Measurements from ENCODE around the gene IL12A.

IL12A gene

DNA sequence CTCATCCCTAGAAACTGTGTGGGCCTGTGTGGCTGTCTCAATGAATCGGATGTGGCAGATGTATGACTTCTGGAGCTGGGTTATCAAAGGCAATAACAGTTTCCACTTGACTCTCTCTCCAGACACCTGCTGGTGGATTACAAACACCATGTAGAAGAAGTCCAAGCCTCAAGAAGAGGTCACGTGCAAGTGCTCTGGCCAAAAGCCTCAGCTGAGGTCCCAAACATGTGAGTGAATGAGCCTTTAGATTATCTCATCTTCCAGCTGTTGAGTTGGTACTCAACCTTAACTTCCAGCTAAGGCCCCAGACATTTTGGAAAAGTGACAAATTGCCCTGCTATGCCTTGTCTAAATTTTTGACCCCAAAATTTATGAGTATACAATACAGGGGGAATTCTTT is 42.7 kb upstream of the IL12A start:
- Histone ChIP-seq H3K4me3 (replicated peaks; ENCODE audit: insufficient read depth, low read length) (no peak overlapping the region), H3K27ac (replicated peaks) (no peak overlapping the region), H3K27me3 (ENCODE audit: insufficient read depth, poor library complexity, severe bottlenecking) (no peaks in the 10 kb centered on the region)
- TF ChIP-seq POLR2AphosphoS5 (IDR thresholded peaks at IDR 0.05; ENCODE audit: low read depth): no peak
- no peak for TF ChIP-seq CTCF (IDR thresholded peaks at IDR 0.05; ENCODE audit: insufficient read depth, low read length)
- TF ChIP-seq SPI1 (IDR thresholded peaks at IDR 0.05; ENCODE audit: borderline replicate concordance, low read depth): no peak
- no peak for TF ChIP-seq REST (IDR thresholded peaks at IDR 0.05; ENCODE audit: insufficient replicate concordance, low read depth)
- no peak for TF ChIP-seq GABPA (IDR thresholded peaks at IDR 0.05; ENCODE audit: low read depth)
- DNase-seq (ENCODE audit: low read depth in 1 of 2, low spot score in 1 of 2): no peak

DNA sequence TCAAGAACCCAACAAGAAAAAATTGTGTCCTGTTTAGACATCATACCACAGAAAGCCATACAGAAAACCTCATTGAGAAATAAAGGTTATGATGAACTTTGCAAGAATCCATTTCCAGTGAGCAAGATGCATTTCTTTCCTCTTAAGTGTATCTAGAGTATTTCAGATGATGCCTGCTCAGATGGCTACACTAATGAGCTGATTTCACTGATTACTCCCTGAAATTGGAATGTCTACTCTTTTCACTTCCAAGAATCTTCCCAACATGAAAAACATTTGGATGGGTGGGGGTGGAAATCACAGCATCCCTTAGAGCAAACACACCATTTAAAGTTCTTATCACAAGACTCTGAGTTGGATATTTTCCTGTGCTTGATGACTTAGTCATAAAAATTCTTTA is 41.4 kb upstream of the IL12A start:
- no peak for DNase-seq (ENCODE audit: low read depth in 1 of 2, low spot score in 1 of 2)
- no peak for TF ChIP-seq GABPA (IDR thresholded peaks at IDR 0.05; ENCODE audit: low read depth)

DNA sequence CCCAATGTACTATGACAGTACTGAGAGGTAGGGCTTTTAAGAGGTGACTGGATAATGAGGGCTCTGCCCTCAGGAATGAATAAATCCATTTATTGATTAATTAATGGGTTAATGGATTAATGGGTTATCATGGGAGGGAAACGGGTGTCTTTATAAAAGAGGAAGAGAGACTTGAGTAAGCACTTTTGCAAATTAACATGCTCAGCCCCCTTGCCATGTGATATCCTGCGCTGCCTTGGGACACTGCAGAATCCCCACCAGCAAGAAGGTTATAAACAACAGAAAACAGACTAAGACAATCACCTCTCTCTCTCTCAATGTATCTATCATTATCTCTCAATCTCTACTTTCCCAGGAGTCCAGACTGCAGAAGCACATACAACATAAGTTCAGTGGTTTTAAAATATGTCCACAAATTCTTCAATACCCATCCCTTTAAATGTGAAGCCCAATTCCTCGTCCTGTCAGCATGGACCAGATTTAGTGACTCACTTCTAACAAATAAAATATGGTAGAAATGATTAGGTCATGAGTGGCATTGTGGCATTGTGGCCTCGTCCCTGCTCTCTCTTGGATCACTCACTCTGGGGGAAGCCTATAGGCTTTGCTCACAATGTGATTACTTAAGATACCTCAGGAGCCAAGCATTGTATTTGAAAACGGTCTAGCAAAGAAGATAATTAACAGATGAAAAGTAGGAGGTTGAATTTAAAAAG is 40.0 kb upstream of the IL12A start:
- Histone ChIP-seq H3K4me3 (replicated peaks; ENCODE audit: insufficient read depth, low read length) (no peak overlapping the region), H3K27me3 (ENCODE audit: insufficient read depth, poor library complexity, severe bottlenecking) (no peaks in the 10 kb centered on the region), H3K27ac (replicated peaks) (no peak overlapping the region)
- DNase-seq (ENCODE audit: low read depth in 1 of 2, low spot score in 1 of 2): no peak
- no peak for TF ChIP-seq REST (IDR thresholded peaks at IDR 0.05; ENCODE audit: insufficient replicate concordance, low read depth)
- peak; percentile 63 for TF ChIP-seq SPI1 (IDR thresholded peaks at IDR 0.05; ENCODE audit: borderline replicate concordance, low read depth)

More for the DNA sequence above, 41.4 kb upstream of the IL12A start:
- no peak overlapping the region for H3K27ac ChIP-seq (replicated peaks)
- no peak overlapping the region for H3K4me3 ChIP-seq (replicated peaks; ENCODE audit: insufficient read depth, low read length)
- no peaks in the 10 kb centered on the region for H3K27me3 ChIP-seq (ENCODE audit: insufficient read depth, poor library complexity, severe bottlenecking)

GRCh38 chr3:159950156-159950898 is 38.3 kb upstream of the IL12A start:
- TF ChIP-seq POLR2AphosphoS5 (IDR thresholded peaks at IDR 0.05; ENCODE audit: low read depth) (no peak), GABPA (IDR thresholded peaks at IDR 0.05; ENCODE audit: low read depth) (no peak), SPI1 (IDR thresholded peaks at IDR 0.05; ENCODE audit: borderline replicate concordance, low read depth) (0 out of 2 replicates have a peak, but pooled peaks have one; percentile 46)
- Histone ChIP-seq H3K27me3 (ENCODE audit: insufficient read depth, poor library complexity, severe bottlenecking) (no peaks in the 10 kb centered on the region), H3K4me3 (replicated peaks; ENCODE audit: insufficient read depth, low read length) (no peak overlapping the region), H3K27ac (replicated peaks) (no peak overlapping the region)
- DNase-seq (ENCODE audit: low read depth in 1 of 2, low spot score in 1 of 2): peak in 1 of 2 experiments; percentile 41

- DNase-seq (ENCODE audit: low read depth in 1 of 2, low spot score in 1 of 2): no peak
- no peaks in the 10 kb centered on the region for H3K27me3 ChIP-seq (ENCODE audit: insufficient read depth, poor library complexity, severe bottlenecking)
- no peak for TF ChIP-seq REST (IDR thresholded peaks at IDR 0.05; ENCODE audit: insufficient replicate concordance, low read depth)
- TF ChIP-seq SPI1 (IDR thresholded peaks at IDR 0.05; ENCODE audit: borderline replicate concordance, low read depth): no peak
- TF ChIP-seq CTCF (IDR thresholded peaks at IDR 0.05; ENCODE audit: insufficient read depth, low read length): no peak
- TF ChIP-seq GABPA (IDR thresholded peaks at IDR 0.05; ENCODE audit: low read depth): no peak
- H3K4me3 ChIP-seq (replicated peaks; ENCODE audit: insufficient read depth, low read length): no peak overlapping the region
- H3K27ac ChIP-seq (replicated peaks): no peak overlapping the region
Measured at GRCh38 chr3:159951540-159951939, 37.1 kb upstream of the IL12A start.
